Measurements from ENCODE around the gene MZT2A. TPM values are rescaled to one million over a fixed set of nuclear protein-coding genes. Genes with fewer than 3 reads are reported as not detected.
A peak's percentile ranks its signal among the peaks of the same experiment; 100 is the strongest.

Gene MZT2A
- total and polyA plus RNA-seq, 9 of the 15 experiments (the other 6 are each of a cell fraction or from before 2014, with no cell fraction given): 5.8 to 355 (median 101) TPM

- TF ChIP-seq CHD7 (IDR thresholded peaks at IDR 0.05; ENCODE audit: low read depth, low read length) (no peak), ETS1 (conservative IDR thresholded peaks at IDR 0.05; ENCODE audit: control insufficient read depth, low read depth, low read length) (peak; percentile 17; the same call in 1 of the 2 replicates), YY1 (IDR thresholded peaks at IDR 0.05; ENCODE audit: borderline replicate concordance in 1 of 3, control insufficient read depth in 1 of 3, extremely low read depth in 1 of 3, insufficient read depth in 3 of 3, insufficient read length in 1 of 3, insufficient replicate concordance in 2 of 3, low read depth in 1 of 3, low read length in 2 of 3) (peak in 1 of 3 experiments; percentile 28), ZNF232 (CRISPR knock-in tag; IDR thresholded peaks at IDR 0.05) (0 out of 2 replicates have a peak, but pooled peaks have one; percentile 72), ZNF740 (CRISPR knock-in tag; IDR thresholded peaks at IDR 0.05) (no peak), ZNF740 (tag; IDR thresholded peaks at IDR 0.05) (no peak), ZBTB7A (IDR thresholded peaks at IDR 0.05; ENCODE audit: borderline replicate concordance, control insufficient read depth, low read depth, low read length) (peak; percentile 38; the same call in 1 of the 2 replicates), RCOR1 (IDR thresholded peaks at IDR 0.05; ENCODE audit: borderline replicate concordance in 1 of 2, low read depth in 2 of 2, low read length in 2 of 2) (no peak), ZSCAN29 (IDR thresholded peaks at IDR 0.05) (no peak), ZNF551 (CRISPR knock-in tag; IDR thresholded peaks at IDR 0.05) (no peak), ZFP1 (CRISPR knock-in tag; IDR thresholded peaks at IDR 0.05) (no peak)
These were observed 1.2 kb upstream of the MZT2A start (continued) for GRCh38 chr2:131493199-131493968.

Data from K562 (cell line).